HFF-Myc (cell line): ENCODE results near the gene CENPX.

Experiments used
- DNase-seq: peaks from one replicate; pipeline ENCODE4 v3.0.0-alpha.2; 2011; ENCODE audit warnings: low read depth; ENCODE audit errors: extremely low read depth
- H3K4me3 ChIP-seq: replicated peaks from 2 replicates; pipeline ENCODE4 v1.5.1; 2011; ENCODE audit warnings: low read depth, mild to moderate bottlenecking, control low read depth, low read length
- CTCF ChIP-seq: IDR thresholded peaks from 2 replicates; pipeline ENCODE4 v1.5.1; 2012; ENCODE audit warnings: mild to moderate bottlenecking, low read depth, low read length, control low read depth; ENCODE audit errors: missing control alignments

The CENPX gene

GRCh38 chr17:82062984-82063368, 40.3 kb upstream of the CENPX start:
- no peak for DNase-seq
- TF ChIP-seq CTCF = no peak

GRCh38 chr17:82062076-82062983, 39.7 kb upstream of the CENPX start:
- no peak overlapping the region for H3K4me3 ChIP-seq
- no peak for DNase-seq
- no peak for TF ChIP-seq CTCF

More at GRCh38 chr17:82062984-82063368, 40.3 kb upstream of the CENPX start:
- no peak overlapping the region for H3K4me3 ChIP-seq

DNA sequence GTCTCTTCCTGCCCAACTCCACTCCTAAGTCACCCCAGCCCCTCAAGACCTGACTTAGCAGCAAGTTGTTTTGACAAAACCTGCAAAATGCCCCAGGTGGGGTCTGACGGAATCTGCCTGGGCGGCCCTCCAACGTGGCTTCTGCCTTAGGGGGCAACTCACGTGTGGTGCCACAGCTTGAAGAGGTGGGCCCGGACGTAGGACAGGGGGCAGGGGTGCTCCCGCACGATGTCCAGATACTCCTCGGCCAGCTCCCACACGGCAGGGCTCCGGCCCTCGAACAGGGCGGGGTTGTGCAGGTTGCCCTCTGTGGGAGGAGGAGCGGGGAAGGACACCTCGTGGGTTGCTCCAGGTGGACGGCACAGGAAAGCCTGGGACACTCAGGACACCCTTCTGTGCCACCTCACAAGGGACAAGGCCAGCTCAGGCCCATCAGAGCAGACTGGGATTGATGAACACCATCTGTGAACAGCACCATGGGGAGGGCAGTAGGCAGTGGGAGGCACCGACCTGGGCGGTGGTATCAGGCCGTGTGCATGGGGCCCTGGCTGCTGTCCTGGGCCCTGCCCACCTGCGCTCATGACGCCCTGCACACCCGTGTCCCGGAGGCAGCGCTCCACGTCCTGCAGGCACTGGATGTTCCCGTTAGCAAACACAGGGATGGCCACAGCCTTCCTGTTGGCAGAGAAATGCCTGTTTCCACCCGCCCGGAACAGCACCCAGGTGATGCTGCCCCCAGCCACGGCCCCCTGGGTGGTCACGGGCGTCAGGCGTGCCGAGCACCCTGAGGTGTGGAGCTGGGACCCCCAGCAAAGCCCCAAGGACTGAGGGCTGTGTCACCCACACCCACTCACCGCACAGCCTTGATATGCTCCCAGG, 38.6 kb upstream of the CENPX start:
- DNase-seq = no peak
- no peak for TF ChIP-seq CTCF
- H3K4me3 ChIP-seq = no peak overlapping the region

DNA sequence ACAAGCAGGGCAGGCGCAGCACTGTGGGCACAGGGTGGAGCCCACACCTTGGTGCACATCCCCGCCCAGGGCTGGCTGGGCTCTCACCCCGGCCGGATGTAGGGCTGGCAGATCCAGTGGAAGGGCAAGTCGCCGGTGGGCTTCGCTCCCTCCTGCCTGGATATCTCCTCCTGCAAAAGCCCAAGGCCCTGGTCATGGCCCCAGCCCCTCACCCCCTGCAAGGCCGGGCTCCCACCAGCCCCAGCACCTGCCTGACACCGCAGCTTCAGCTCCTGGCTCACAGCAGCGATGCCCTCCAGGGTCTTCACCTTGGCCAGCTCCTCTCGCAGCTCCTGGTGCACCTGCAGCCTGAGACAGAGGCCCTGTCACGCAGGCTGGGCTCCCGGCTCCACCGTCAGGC, 37.9 kb upstream of the CENPX start:
- no peak for DNase-seq
- TF ChIP-seq CTCF = no peak
- H3K4me3 ChIP-seq = no peak overlapping the region

DNA sequence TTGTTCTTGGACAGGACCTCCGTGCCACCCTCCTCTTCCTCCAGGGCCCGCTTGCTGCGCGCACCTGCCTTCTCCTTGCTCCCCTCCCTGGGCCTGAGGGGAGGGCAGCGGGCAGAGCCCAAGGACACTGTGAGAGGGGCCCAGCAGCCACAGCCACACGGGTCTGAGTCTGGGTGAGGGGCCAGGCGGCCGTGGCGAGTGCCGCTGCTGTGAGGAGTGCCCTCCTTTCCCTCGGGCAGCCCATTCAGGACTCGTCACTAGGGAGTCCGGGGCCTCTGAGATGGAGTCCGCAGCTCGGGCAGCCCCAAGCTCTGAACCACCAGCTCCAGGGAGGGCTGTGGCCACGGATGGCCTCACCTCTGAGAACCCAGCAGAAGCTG, 37.3 kb upstream of the CENPX start:
- DNase-seq = no peak
- H3K4me3 ChIP-seq = no peak overlapping the region
- no peak for TF ChIP-seq CTCF

DNA sequence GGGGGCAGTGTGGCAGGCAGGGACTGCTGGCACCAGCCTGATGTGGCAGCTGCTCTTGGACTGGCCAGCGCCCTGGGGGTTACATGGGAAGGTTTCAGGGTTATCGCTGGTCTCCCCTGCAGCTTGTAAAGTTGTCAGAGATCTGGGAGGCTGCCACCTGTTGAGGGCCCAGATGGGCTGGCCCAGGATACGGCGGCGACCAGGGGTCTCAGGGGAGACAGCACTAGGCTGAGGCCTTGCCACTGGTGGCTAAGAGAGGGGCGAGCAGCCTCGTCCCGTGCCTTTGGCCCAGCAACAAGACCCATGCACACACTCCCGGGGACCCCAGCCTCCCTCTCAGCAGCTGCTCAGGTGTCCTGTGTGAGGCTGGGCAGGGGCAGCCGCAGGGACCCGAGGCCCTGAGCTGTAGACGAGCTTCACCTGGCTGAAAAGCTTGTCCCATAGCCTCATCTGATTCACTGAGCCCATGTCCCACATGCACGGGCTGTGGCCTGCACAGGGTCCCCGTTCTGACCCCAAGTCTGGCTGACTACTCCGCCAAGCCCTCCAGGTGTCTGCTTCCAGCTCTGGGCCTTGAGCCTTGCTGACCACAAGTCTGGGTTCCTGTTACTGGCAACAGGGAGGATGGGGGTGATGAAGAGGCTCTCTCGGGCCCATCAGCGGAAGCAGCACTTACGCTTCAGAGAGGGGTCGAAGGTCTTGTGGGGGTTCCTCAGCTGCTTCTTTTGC, 36.8 kb upstream of the CENPX start:
- TF ChIP-seq CTCF = no peak
- no peak for DNase-seq
- no peak overlapping the region for H3K4me3 ChIP-seq
